ENCODE measurements around the gene FRMPD4. TPM values are rescaled to one million over a fixed set of nuclear protein-coding genes. Genes with fewer than 3 reads are reported as not detected.

The FRMPD4 gene
- total and polyA plus RNA-seq, 2 donors (not counting 3 experiments of a cell fraction or from before 2014, with no cell fraction given), result not detected

DNA sequence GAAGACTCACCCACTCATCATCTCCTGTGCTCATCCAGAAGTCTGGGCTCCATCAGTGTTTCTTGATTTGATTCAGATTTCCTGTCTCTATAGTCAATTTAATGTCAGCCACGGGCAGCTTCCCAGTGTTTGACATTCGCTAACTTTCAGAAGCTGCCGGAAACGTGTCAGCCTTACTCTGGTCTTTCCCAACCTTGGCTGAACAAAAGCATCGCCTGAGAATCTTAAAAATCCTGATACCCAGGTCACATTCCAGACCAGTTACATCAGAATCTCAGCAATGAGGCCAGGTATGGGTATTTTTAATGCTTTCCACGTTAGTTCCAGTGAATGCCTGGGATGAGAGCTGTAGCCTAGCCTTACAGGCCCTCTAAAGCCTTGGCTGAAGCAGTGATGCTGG is 233.8 kb downstream of the FRMPD4 start:
- DNase-seq (ENCODE audit: low read depth, low spot score), result no peak
- no peak for FAIRE-seq
- no peaks in the 10 kb centered on the region for H3K79me2 ChIP-seq (ENCODE audit: control insufficient read depth, insufficient read depth, low read length)
- no peak overlapping the region for H3K27ac ChIP-seq (ENCODE audit: insufficient read depth, low read depth, low read length)
- BruUV-seq (replicated peaks), result no TSS peak
- no peaks in the 10 kb centered on the region for H4K20me1 ChIP-seq (replicated peaks; ENCODE audit: control insufficient read depth, extremely low read depth, insufficient read depth, low read length)
- POLR2A ChIA-PET, result no interaction called here
- CTCF ChIA-PET, result no interaction called here
- H3K36me3 ChIP-seq (ENCODE audit: control insufficient read depth in 2 of 2, extremely low read depth in 1 of 2, insufficient read depth in 2 of 2, low read length in 2 of 2), result no peaks in the 10 kb centered on the region
- intact Hi-C loops (cut with micrococcal nuclease), result no loop called here
- no peaks in the 10 kb centered on the region for H3K9me3 ChIP-seq (replicated peaks; ENCODE audit: control insufficient read depth, insufficient read depth, low read length)
- H3K27me3 ChIP-seq (ENCODE audit: control insufficient read depth in 2 of 2, insufficient read depth in 2 of 2, low read length in 2 of 2), result no peaks in the 10 kb centered on the region
- TF ChIP-seq POLR2A (IDR thresholded peaks at IDR 0.05; ENCODE audit: low read depth, low read length) (no peak), MYC (IDR thresholded peaks at IDR 0.05; ENCODE audit: low read depth, low read length) (no peak), FOS (IDR thresholded peaks at IDR 0.05; ENCODE audit: borderline replicate concordance, insufficient read depth, low read length) (no peak), GATA2 (IDR thresholded peaks at IDR 0.05; ENCODE audit: insufficient read depth, insufficient read length, low read depth, low read length) (no peak), EZH2 (IDR thresholded peaks at IDR 0.05; ENCODE audit: borderline replicate concordance, low read depth, low read length, severe bottlenecking) (no peak), JUN (IDR thresholded peaks at IDR 0.05; ENCODE audit: borderline replicate concordance, insufficient read depth, insufficient read length, low read depth) (no peak), POLR2AphosphoS5 (IDR thresholded peaks at IDR 0.05; ENCODE audit: insufficient read depth, low read depth, low read length) (no peak)
- TF ChIP-seq, protein P1, sequence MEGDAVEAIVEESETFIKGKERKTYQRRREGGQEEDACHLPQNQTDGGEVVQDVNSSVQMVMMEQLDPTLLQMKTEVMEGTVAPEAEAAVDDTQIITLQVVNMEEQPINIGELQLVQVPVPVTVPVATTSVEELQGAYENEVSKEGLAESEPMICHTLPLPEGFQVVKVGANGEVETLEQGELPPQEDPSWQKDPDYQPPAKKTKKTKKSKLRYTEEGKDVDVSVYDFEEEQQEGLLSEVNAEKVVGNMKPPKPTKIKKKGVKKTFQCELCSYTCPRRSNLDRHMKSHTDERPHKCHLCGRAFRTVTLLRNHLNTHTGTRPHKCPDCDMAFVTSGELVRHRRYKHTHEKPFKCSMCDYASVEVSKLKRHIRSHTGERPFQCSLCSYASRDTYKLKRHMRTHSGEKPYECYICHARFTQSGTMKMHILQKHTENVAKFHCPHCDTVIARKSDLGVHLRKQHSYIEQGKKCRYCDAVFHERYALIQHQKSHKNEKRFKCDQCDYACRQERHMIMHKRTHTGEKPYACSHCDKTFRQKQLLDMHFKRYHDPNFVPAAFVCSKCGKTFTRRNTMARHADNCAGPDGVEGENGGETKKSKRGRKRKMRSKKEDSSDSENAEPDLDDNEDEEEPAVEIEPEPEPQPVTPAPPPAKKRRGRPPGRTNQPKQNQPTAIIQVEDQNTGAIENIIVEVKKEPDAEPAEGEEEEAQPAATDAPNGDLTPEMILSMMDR (IDR thresholded peaks at IDR 0.05; ENCODE audit: extremely low read depth in 1 of 2, insufficient read depth in 1 of 2, low read depth in 1 of 2, low read length in 2 of 2), result no peak
- TF ChIP-seq, protein P2, sequence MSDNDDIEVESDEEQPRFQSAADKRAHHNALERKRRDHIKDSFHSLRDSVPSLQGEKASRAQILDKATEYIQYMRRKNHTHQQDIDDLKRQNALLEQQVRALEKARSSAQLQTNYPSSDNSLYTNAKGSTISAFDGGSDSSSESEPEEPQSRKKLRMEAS (IDR thresholded peaks at IDR 0.05; ENCODE audit: insufficient read depth, insufficient read length), result no peak
- no peak overlapping the region for H3K4me3 ChIP-seq (replicated peaks in 1 of 3; ENCODE audit: insufficient read depth in 1 of 3, low read depth in 1 of 3, low read length in 3 of 3)
- H3K4me1 ChIP-seq (ENCODE audit: control insufficient read depth, extremely low read depth, insufficient read depth, low read length), result peaks cover 5% of the 10 kb centered on the region
- H3K9ac ChIP-seq (replicated peaks; ENCODE audit: extremely low read depth, insufficient read depth, low read length), result no peak overlapping the region
- no peak overlapping the region for H3K4me2 ChIP-seq (ENCODE audit: insufficient read depth, low read length)
- no peak overlapping the region for H2AFZ ChIP-seq (ENCODE audit: low read depth, low read length)
- dilution Hi-C loops (cut with MboI; ENCODE audit: extremely low pct_ligation_motif_present, low sequenced_read_pairs), result no loop called here
- H3K9me1 ChIP-seq (replicated peaks; ENCODE audit: control insufficient read depth, extremely low read depth, insufficient read depth, low read length), result no peaks in the 10 kb centered on the region
